Trophoblast cell (in vitro differentiated cells and primary cell): ENCODE results near the gene GCNT3.

Experiments
- DNase-seq, 2 donors: peaks; one replicate each; pipeline ENCODE4 v3.0.0-alpha.2; 2016
- H2AFZ ChIP-seq: 2 replicates; pipeline ENCODE4 v1.6.1; 2013; ENCODE audit warnings: low read length, moderate library complexity, mild to moderate bottlenecking; ENCODE audit not compliant: insufficient read depth, poor library complexity
- H2AK5ac ChIP-seq: 2 replicates; pipeline ENCODE4 v1.6.1; 2013; ENCODE audit warnings: mild to moderate bottlenecking, low read length
- H2BK120ac ChIP-seq: 2 replicates; pipeline ENCODE4 v1.6.1; 2013; ENCODE audit warnings: low read length, mild to moderate bottlenecking, moderate library complexity; ENCODE audit not compliant: insufficient read depth, poor library complexity
- H2BK12ac ChIP-seq: 2 replicates; pipeline ENCODE4 v1.6.1; 2013; ENCODE audit warnings: mild to moderate bottlenecking, low read length, moderate library complexity
- H2BK5ac ChIP-seq: 2 replicates; pipeline ENCODE4 v1.6.1; 2013; ENCODE audit warnings: low read length, low read depth, moderate library complexity, mild to moderate bottlenecking; ENCODE audit not compliant: poor library complexity
- H3K14ac ChIP-seq: 2 replicates; pipeline ENCODE4 v1.6.1; 2013; ENCODE audit warnings: mild to moderate bottlenecking, low read length
- H3K18ac ChIP-seq: 2 replicates; pipeline ENCODE4 v1.6.1; 2013; ENCODE audit warnings: mild to moderate bottlenecking, low read length
- H3K23ac ChIP-seq: 2 replicates; pipeline ENCODE4 v1.6.1; 2013; ENCODE audit warnings: low read length
- H3K27ac ChIP-seq: 2 replicates; pipeline ENCODE4 v1.5.1; 2013; ENCODE audit warnings: low read depth, mild to moderate bottlenecking, inconsistent platforms, low read length, moderate library complexity
- H3K27me3 ChIP-seq: 2 replicates; pipeline ENCODE4 v1.6.1; 2013; ENCODE audit warnings: inconsistent platforms, mild to moderate bottlenecking, low read length, moderate library complexity; ENCODE audit not compliant: insufficient read depth
- H3K36me3 ChIP-seq, 2 experiments: 1 replicate in 1 of 2; 2 replicates in 1 of 2; pipeline ENCODE4 v1.6.1; 2013; ENCODE audit warnings: low read length in 2 of 2, mild to moderate bottlenecking in 2 of 2, moderate library complexity in 1 of 2; ENCODE audit not compliant: insufficient read depth in 2 of 2, control insufficient read depth in 1 of 2
- H3K4ac ChIP-seq: 2 replicates; pipeline ENCODE4 v1.6.1; 2013; ENCODE audit warnings: low read depth, mild to moderate bottlenecking, low read length, moderate library complexity
- H3K4me1 ChIP-seq, 2 experiments: 1 replicate in 1 of 2; 2 replicates in 1 of 2; pipeline ENCODE4 v1.6.1; 2013; ENCODE audit warnings: low read length in 2 of 2, mild to moderate bottlenecking in 2 of 2, moderate library complexity in 1 of 2; ENCODE audit not compliant: insufficient read depth in 2 of 2, control insufficient read depth in 1 of 2
- H3K4me2 ChIP-seq: 2 replicates; pipeline ENCODE4 v1.6.1; 2013; ENCODE audit warnings: inconsistent platforms, mild to moderate bottlenecking, low read length, moderate library complexity
- H3K4me3 ChIP-seq: 2 replicates; pipeline ENCODE4 v1.5.1; 2013; ENCODE audit warnings: mild to moderate bottlenecking, low read depth, low read length, inconsistent platforms
- H3K79me1 ChIP-seq: one replicate; pipeline ENCODE4 v1.6.1; 2013; ENCODE audit warnings: low read length
- H3K79me2 ChIP-seq: 2 replicates; pipeline ENCODE4 v1.6.1; 2013; ENCODE audit warnings: low read length, mild to moderate bottlenecking; ENCODE audit not compliant: control insufficient read depth, insufficient read depth, poor library complexity
- H3K9ac ChIP-seq: 2 replicates; pipeline ENCODE4 v1.6.1; 2013; ENCODE audit warnings: mild to moderate bottlenecking, low read length
- H3K9me3 ChIP-seq: 2 replicates; pipeline ENCODE4 v1.6.1; 2013; ENCODE audit warnings: low read depth, mild to moderate bottlenecking, control low read depth, inconsistent platforms, low read length; ENCODE audit not compliant: insufficient read depth
- H4K12ac ChIP-seq: 2 replicates; pipeline ENCODE4 v1.6.1; 2013; ENCODE audit warnings: low read depth, mild to moderate bottlenecking, low read length, moderate library complexity
- H4K8ac ChIP-seq: 2 replicates; pipeline ENCODE4 v1.6.1; 2013; ENCODE audit warnings: low read depth, mild to moderate bottlenecking, low read length, moderate library complexity
- H4K91ac ChIP-seq: one replicate; pipeline ENCODE4 v1.6.1; 2013; ENCODE audit warnings: low read depth, mild to moderate bottlenecking, low read length, moderate library complexity
- WGBS: extraction: QIAGEN DNeasy Blood & Tissue Kit; methylation state at CpG from one replicate; pipeline ENCODE4 v1.1.7; 2013; ENCODE audit warnings: missing lambda C conversion rate; ENCODE audit not compliant: insufficient read length, insufficient coverage; ENCODE audit errors: extremely low coverage; 5-methylcytosine and 5-hydroxymethylcytosine counted together

Gene GCNT3

DNA sequence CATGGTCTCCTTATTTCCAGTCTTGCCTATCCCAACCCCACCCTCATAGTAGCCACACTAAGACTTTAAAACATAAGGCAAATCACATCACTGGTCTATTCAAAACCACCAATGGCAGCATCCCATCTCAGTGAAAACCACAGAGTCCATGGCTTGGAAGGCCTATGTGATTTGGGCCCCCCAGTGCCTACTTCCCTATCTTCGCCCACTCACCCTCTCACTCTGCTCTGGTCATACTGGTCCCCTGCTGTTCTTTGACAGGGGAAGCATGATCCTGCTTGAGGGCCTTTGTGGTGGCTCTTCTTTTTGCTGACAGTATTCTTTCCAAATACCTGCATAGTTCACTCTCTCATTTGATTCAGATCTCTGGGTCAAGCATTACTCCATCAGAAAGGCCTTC, 42.5 kb downstream of the GCNT3 start:
- WGBS, result no CpG with 5 or more reads among the region's 1 CpG
- no peak overlapping the region for H3K4me3 ChIP-seq
- peaks cover 4% of the 10 kb centered on the region for H3K79me1 ChIP-seq
- H3K23ac ChIP-seq, result no peak overlapping the region
- no peak overlapping the region for H3K9ac ChIP-seq
- no peak overlapping the region for H2BK5ac ChIP-seq
- H2BK12ac ChIP-seq, result no peak overlapping the region
- H3K14ac ChIP-seq, result no peak overlapping the region
- H3K79me2 ChIP-seq, result peaks cover 6% of the 10 kb centered on the region
- no peak overlapping the region for H3K18ac ChIP-seq
- H3K9me3 ChIP-seq, result peaks cover 5% of the 10 kb centered on the region
- H3K4me2 ChIP-seq, result no peak overlapping the region
- H4K8ac ChIP-seq, result no peak overlapping the region
- peaks cover 4 to 11% of the 10 kb centered on the region in 2 experiments for H3K36me3 ChIP-seq
- no peak overlapping the region for H4K91ac ChIP-seq
- no peak overlapping the region for H2AFZ ChIP-seq
- H3K4ac ChIP-seq, result peak overlapping the region; percentile 42
- no peaks in the 10 kb centered on the region for H3K27me3 ChIP-seq
- no peak overlapping the region for H4K12ac ChIP-seq
- no peak overlapping the region for H2AK5ac ChIP-seq
- H3K4me1 ChIP-seq, result peaks cover 2 to 9% of the 10 kb centered on the region in 2 experiments
- no peak for DNase-seq
- H2BK120ac ChIP-seq, result no peak overlapping the region
- no peak overlapping the region for H3K27ac ChIP-seq

GRCh38 chr15:59656897-59657634, 45.5 kb downstream of the GCNT3 start, which contains the start of gene GTF2A2:
Gene GTF2A2 (minus strand): TSS chr15:59657515. CDS start chr15:59652277, 5,238 bp downstream.
- Histone ChIP-seq H3K4ac (peak within 1 kb of the TSS; percentile 86), H2AFZ (peak within 1 kb of the TSS; percentile 94), H3K27me3 (no peaks in the 10 kb centered on the region), H3K4me2 (peak within 1 kb of the TSS; percentile 69), H4K12ac (peak within 1 kb of the TSS; percentile 34), H3K14ac (peak within 1 kb of the TSS; percentile 99), H2BK5ac (peak within 1 kb of the TSS; percentile 80), H3K79me2 (peaks cover 6% of the 10 kb centered on the region), H3K23ac (no peak within 1 kb of the TSS), H3K36me3 (peaks cover 6 to 8% of the 10 kb centered on the region in 2 experiments), H2AK5ac (peak within 1 kb of the TSS; percentile 31), H3K27ac (peak within 1 kb of the TSS; percentile 73), H4K8ac (peak within 1 kb of the TSS; percentile 90), H3K9ac (peak within 1 kb of the TSS; percentile 94), H3K4me1 (peaks cover 2 to 9% of the 10 kb centered on the region in 2 experiments), H3K79me1 (peaks cover 4% of the 10 kb centered on the region), H3K9me3 (peaks cover 5% of the 10 kb centered on the region), H3K18ac (peak within 1 kb of the TSS; percentile 67), H2BK120ac (peak within 1 kb of the TSS; percentile 59), H2BK12ac (no peak within 1 kb of the TSS), H4K91ac (peak within 1 kb of the TSS; percentile 53), H3K4me3 (peak within 1 kb of the TSS; percentile 97)
- no CpG with 5 or more reads among the region's 59 CpGs for WGBS
- peak; percentile 97 for DNase-seq

- no peak overlapping the region for H2AFZ ChIP-seq
- H2BK12ac ChIP-seq, result no peak overlapping the region
- no peak overlapping the region for H2BK120ac ChIP-seq
- H4K8ac ChIP-seq, result no peak overlapping the region
- peaks cover 5% of the 10 kb centered on the region for H3K9me3 ChIP-seq
- H3K36me3 ChIP-seq, result peaks cover 6 to 8% of the 10 kb centered on the region in 2 experiments
- H3K4me2 ChIP-seq, result peak overlapping the region; percentile 42
- H2BK5ac ChIP-seq, result no peak overlapping the region
- no peak overlapping the region for H4K91ac ChIP-seq
- H3K27ac ChIP-seq, result no peak overlapping the region
- no peak overlapping the region for H3K4ac ChIP-seq
- peak; percentile 83 to 84 for DNase-seq
- H3K4me3 ChIP-seq, result no peak overlapping the region
- H4K12ac ChIP-seq, result no peak overlapping the region
- no peak overlapping the region for H3K23ac ChIP-seq
- no peak overlapping the region for H3K14ac ChIP-seq
- peaks cover 4% of the 10 kb centered on the region for H3K79me1 ChIP-seq
- H3K27me3 ChIP-seq, result no peaks in the 10 kb centered on the region
- H3K9ac ChIP-seq, result no peak overlapping the region
- H3K18ac ChIP-seq, result no peak overlapping the region
- no CpG with 5 or more reads among the region's 23 CpGs for WGBS
- peaks cover 2 to 9% of the 10 kb centered on the region in 2 experiments for H3K4me1 ChIP-seq
- no peak overlapping the region for H2AK5ac ChIP-seq
- peaks cover 6% of the 10 kb centered on the region for H3K79me2 ChIP-seq
Observed at GRCh38 chr15:59657635-59658125, 46.1 kb downstream of the GCNT3 start.

DNA sequence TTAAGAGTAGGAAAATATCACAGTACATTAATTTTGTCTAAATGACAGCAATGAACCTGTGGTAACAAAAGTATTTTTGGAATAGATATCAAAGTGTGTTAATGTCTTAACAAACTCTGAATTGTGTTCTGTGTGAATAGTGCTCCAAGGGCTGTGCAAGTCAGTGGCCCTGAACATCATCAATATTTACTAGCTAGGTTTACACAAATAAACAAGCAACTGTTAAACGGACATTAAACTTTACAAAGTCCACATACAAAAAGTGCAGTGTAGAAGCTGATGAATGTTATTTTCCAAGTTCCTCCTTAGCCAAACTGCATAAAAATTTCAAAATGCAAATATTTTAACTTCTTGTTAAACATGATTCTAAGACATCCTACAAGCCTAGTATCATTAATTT, 47.8 kb downstream of the GCNT3 start:
- no peak overlapping the region for H2BK12ac ChIP-seq
- H3K36me3 ChIP-seq, result peaks cover 4 to 9% of the 10 kb centered on the region in 2 experiments
- peaks cover 4% of the 10 kb centered on the region for H3K79me1 ChIP-seq
- H3K27ac ChIP-seq, result no peak overlapping the region
- no peak overlapping the region for H2AK5ac ChIP-seq
- H3K4me2 ChIP-seq, result no peak overlapping the region
- H4K12ac ChIP-seq, result no peak overlapping the region
- no peak overlapping the region for H4K91ac ChIP-seq
- no peak overlapping the region for H3K23ac ChIP-seq
- peaks cover 0 to 6% of the 10 kb centered on the region in 2 experiments for H3K4me1 ChIP-seq
- H3K4ac ChIP-seq, result no peak overlapping the region
- H3K14ac ChIP-seq, result no peak overlapping the region
- WGBS, result no CpG with 5 or more reads among the region's 1 CpG
- peaks cover 3% of the 10 kb centered on the region for H3K9me3 ChIP-seq
- no peaks in the 10 kb centered on the region for H3K27me3 ChIP-seq
- no peak for DNase-seq
- no peak overlapping the region for H3K18ac ChIP-seq
- no peak overlapping the region for H2BK120ac ChIP-seq
- no peak overlapping the region for H2AFZ ChIP-seq
- no peak overlapping the region for H3K9ac ChIP-seq
- H4K8ac ChIP-seq, result no peak overlapping the region
- H3K4me3 ChIP-seq, result no peak overlapping the region
- no peak overlapping the region for H2BK5ac ChIP-seq
- peaks cover 6% of the 10 kb centered on the region for H3K79me2 ChIP-seq
